ENCODE results near the gene REV3L. TPM values are rescaled to one million over a fixed set of nuclear protein-coding genes. Genes with fewer than 3 reads are reported as not detected.

REV3L gene
- total and polyA plus RNA-seq, 9 of the 15 experiments (the other 6 are each of a cell fraction or from before 2014, with no cell fraction given) = 5.5 to 24.4 (median 14.4) TPM

GRCh38 chr6:111267764-111268333, 215.2 kb downstream of the REV3L start:
- FAIRE-seq (no peak), DNase-seq (ENCODE audit: extremely low read depth in 1 of 4, low spot score in 3 of 4) (no peak), ATAC-seq (no peak)
- no peaks in the 10 kb centered on the region for H4K20me1 ChIP-seq (replicated peaks; ENCODE audit: control insufficient read depth, insufficient read depth, low read length)
- peaks cover 4 to 24% of the 10 kb centered on the region in 2 experiments; a peak in 3 of 5 replicates for H3K4me1 ChIP-seq (replicated peaks in 1 of 2; ENCODE audit: control insufficient read depth in 2 of 2, insufficient read depth in 2 of 2, low read length in 2 of 2)
- intact Hi-C loops (cut with micrococcal nuclease) (no loop called here), in situ Hi-C loops (cut with MboI) (loop anchor here (25.0 kb wide), 1 partner anchor 369 kb away; no protein-coding TSS in a partner anchor)
- H3K4me2 ChIP-seq (ENCODE audit: insufficient read depth, low read length) = no peak overlapping the region
- CTCF ChIA-PET (ENCODE audit: low intra/inter-chr PET ratio) = no interaction called here
- peaks cover 40% of the 10 kb centered on the region for H3K79me2 ChIP-seq (ENCODE audit: control insufficient read depth, insufficient read depth, low read length)
- 93% methylated on average over 7 of the region's 7 CpGs for WGBS (ENCODE audit: insufficient coverage, low coverage, missing lambda C conversion rate)
- no peaks in the 10 kb centered on the region for H3K27me3 ChIP-seq (ENCODE audit: control insufficient read depth in 2 of 2, insufficient read depth in 2 of 2, low read length in 2 of 2)
- POLR2A ChIA-PET = no interaction called here
- no peak overlapping the region for H2AFZ ChIP-seq (ENCODE audit: low read depth, low read length)
- H3K27ac ChIP-seq (ENCODE audit: extremely low read depth, low read depth, low read length) = no peak overlapping the region
- no peaks in the 10 kb centered on the region for H3K9me3 ChIP-seq (replicated peaks; ENCODE audit: control insufficient read depth, insufficient read depth, low read depth, low read length)
- no peak overlapping the region for H3K4me3 ChIP-seq
- peaks cover 49% of the 10 kb centered on the region; the same call in 2 of the 3 replicates for H3K36me3 ChIP-seq (ENCODE audit: control insufficient read depth, insufficient read depth, low read length)
- H3K9me1 ChIP-seq (ENCODE audit: control insufficient read depth, insufficient read depth, low read length) = no peaks in the 10 kb centered on the region
- no TSS peak for BruUV-seq (replicated peaks)
- no peak overlapping the region for H3K9ac ChIP-seq (ENCODE audit: insufficient read depth in 1 of 2, low read depth in 2 of 2, low read length in 2 of 2)
- TF ChIP-seq, protein P1, sequence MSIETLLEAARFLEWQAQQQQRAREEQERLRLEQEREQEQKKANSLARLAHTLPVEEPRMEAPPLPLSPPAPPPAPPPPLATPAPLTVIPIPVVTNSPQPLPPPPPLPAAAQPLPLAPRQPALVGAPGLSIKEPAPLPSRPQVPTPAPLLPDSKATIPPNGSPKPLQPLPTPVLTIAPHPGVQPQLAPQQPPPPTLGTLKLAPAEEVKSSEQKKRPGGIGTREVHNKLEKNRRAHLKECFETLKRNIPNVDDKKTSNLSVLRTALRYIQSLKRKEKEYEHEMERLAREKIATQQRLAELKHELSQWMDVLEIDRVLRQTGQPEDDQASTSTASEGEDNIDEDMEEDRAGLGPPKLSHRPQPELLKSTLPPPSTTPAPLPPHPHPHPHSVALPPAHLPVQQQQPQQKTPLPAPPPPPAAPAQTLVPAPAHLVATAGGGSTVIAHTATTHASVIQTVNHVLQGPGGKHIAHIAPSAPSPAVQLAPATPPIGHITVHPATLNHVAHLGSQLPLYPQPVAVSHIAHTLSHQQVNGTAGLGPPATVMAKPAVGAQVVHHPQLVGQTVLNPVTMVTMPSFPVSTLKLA (conservative IDR thresholded peaks at IDR 0.05) = no peak
- TF ChIP-seq, protein P2, sequence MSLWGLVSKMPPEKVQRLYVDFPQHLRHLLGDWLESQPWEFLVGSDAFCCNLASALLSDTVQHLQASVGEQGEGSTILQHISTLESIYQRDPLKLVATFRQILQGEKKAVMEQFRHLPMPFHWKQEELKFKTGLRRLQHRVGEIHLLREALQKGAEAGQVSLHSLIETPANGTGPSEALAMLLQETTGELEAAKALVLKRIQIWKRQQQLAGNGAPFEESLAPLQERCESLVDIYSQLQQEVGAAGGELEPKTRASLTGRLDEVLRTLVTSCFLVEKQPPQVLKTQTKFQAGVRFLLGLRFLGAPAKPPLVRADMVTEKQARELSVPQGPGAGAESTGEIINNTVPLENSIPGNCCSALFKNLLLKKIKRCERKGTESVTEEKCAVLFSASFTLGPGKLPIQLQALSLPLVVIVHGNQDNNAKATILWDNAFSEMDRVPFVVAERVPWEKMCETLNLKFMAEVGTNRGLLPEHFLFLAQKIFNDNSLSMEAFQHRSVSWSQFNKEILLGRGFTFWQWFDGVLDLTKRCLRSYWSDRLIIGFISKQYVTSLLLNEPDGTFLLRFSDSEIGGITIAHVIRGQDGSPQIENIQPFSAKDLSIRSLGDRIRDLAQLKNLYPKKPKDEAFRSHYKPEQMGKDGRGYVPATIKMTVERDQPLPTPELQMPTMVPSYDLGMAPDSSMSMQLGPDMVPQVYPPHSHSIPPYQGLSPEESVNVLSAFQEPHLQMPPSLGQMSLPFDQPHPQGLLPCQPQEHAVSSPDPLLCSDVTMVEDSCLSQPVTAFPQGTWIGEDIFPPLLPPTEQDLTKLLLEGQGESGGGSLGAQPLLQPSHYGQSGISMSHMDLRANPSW (CRISPR knock-in tag; IDR thresholded peaks at IDR 0.05) = no peak
- no peak for TF ChIP-seq FOS (IDR thresholded peaks at IDR 0.05; ENCODE audit: extremely low read depth, insufficient read length)
- TF ChIP-seq, protein P3, sequence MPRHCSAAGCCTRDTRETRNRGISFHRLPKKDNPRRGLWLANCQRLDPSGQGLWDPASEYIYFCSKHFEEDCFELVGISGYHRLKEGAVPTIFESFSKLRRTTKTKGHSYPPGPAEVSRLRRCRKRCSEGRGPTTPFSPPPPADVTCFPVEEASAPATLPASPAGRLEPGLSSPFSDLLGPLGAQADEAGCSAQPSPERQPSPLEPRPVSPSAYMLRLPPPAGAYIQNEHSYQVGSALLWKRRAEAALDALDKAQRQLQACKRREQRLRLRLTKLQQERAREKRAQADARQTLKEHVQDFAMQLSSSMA (CRISPR knock-in tag; IDR thresholded peaks at IDR 0.05) = no peak
- TF ChIP-seq XRCC3 (IDR thresholded peaks at IDR 0.05) = no peak
- TF ChIP-seq ELF2 (CRISPR knock-in tag; IDR thresholded peaks at IDR 0.05) = no peak
- TF ChIP-seq DACH1 (IDR thresholded peaks at IDR 0.05; ENCODE audit: partially characterized antibody) = no peak
- TF ChIP-seq RBM22 (IDR thresholded peaks at IDR 0.05; ENCODE audit: low read depth, low read length, poor library complexity, severe bottlenecking) = no peak
- TF ChIP-seq ELK1 (CRISPR knock-in tag; IDR thresholded peaks at IDR 0.05) = no peak
- TF ChIP-seq ZNF77 (CRISPR knock-in tag; IDR thresholded peaks at IDR 0.05) = no peak
- TF ChIP-seq ZNF253 (CRISPR knock-in tag; conservative IDR thresholded peaks at IDR 0.05) = no peak
- no peak for TF ChIP-seq EP400 (IDR thresholded peaks at IDR 0.05)
- TF ChIP-seq CREB1 (IDR thresholded peaks at IDR 0.05) = no peak
- TF ChIP-seq CREB1 (CRISPR knock-in tag; IDR thresholded peaks at IDR 0.05) = no peak
- no peak for TF ChIP-seq SMAD4 (CRISPR knock-in tag; conservative IDR thresholded peaks at IDR 0.05)
- TF ChIP-seq POLR2H (tag; IDR thresholded peaks at IDR 0.05; ENCODE audit: low read depth) = no peak
- TF ChIP-seq ETV6 (IDR thresholded peaks at IDR 0.05; ENCODE audit: borderline replicate concordance in 1 of 2, low read depth in 2 of 2, low read length in 1 of 2) = no peak
- TF ChIP-seq ETV6 (CRISPR knock-in tag; IDR thresholded peaks at IDR 0.05; ENCODE audit: borderline replicate concordance) = no peak
- no peak for TF ChIP-seq TGIF2 (CRISPR knock-in tag; IDR thresholded peaks at IDR 0.05)
